ENCODE results near the gene TEKT5. TPM values are rescaled to one million over a fixed set of nuclear protein-coding genes. Genes with fewer than 3 reads are reported as not detected.

Gene TEKT5
- total RNA-seq, 2 donors from 2014 or later, result not detected

DNA sequence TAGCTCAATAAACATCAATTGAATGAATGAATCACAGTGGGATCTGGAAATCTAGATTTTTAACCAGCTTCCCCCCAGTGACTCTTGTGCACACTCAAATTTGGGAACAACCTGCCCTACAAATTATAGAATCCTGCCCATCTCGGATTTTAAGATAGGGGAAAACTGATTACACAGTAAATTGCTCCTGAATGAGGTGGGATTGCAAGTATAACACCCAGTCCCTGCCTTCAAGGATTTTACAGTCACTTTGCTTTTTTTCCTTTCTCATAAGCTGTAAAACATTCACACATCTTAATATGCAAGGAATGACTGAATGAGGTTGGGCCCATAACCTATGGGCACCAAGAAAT, 48.5 kb downstream of the TEKT5 start:
- Histone ChIP-seq H3K36me3 (replicated peaks in 1 of 2; ENCODE audit: insufficient read depth in 1 of 2, low read depth in 2 of 2) (no peaks in the 10 kb centered on the region), H3K27ac (no peak overlapping the region), H3K27me3 (no peaks in the 10 kb centered on the region), H3K4me1 (peaks cover 24% of the 10 kb centered on the region), H3K4me3 (no peak overlapping the region), H3K9me3 (no peaks in the 10 kb centered on the region)
- DNase-seq, result no peak
- no peak for ATAC-seq
- TF ChIP-seq POLR2A (IDR thresholded peaks at IDR 0.05) (no peak), CTCF (IDR thresholded peaks at IDR 0.05) (no peak)
- intact Hi-C loops (cut with DNase I), result no loop called here
- WGBS, 2 donors, result 25 to 27% methylated on average over 1 of the region's 1 CpG

- Histone ChIP-seq H3K27ac (no peak overlapping the region), H3K36me3 (replicated peaks in 1 of 2; ENCODE audit: insufficient read depth in 1 of 2, low read depth in 2 of 2) (no peaks in the 10 kb centered on the region), H3K27me3 (no peaks in the 10 kb centered on the region), H3K9me3 (no peaks in the 10 kb centered on the region), H3K4me1 (peaks cover 24% of the 10 kb centered on the region), H3K4me3 (no peak overlapping the region)
- no peak for ATAC-seq
- intact Hi-C loops (cut with DNase I), result no loop called here
- WGBS, 2 donors, result 88 to 90% methylated on average over 6 of the region's 6 CpGs
- no peak for DNase-seq
- TF ChIP-seq POLR2A (IDR thresholded peaks at IDR 0.05) (no peak), CTCF (IDR thresholded peaks at IDR 0.05) (no peak)
Measured at GRCh38 chr16:10644092-10644491, 50.6 kb downstream of the TEKT5 start.

DNA sequence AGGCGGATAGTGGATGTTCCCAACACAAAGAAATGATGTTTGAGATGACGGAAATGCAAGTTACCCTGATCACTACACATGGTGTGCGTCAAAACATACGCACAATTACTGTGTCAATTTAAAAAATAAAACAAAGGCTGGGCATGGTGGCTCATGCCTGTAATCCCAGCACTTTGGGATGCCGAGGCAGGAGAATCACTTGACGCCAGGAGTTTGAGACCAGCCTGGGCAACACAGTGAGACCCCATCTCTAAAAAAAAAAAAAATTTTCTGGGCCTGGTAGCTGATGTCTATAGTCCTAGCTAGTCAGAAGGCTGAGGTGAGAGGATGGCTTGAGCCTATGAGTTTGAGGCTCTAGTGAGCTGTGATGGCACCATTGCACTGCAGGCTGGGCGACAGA, 51.8 kb downstream of the TEKT5 start:
- no peaks in the 10 kb centered on the region for H3K36me3 ChIP-seq (replicated peaks in 1 of 2; ENCODE audit: insufficient read depth in 1 of 2, low read depth in 2 of 2)
- ATAC-seq (no peak), DNase-seq (no peak)
- H3K4me1 ChIP-seq, result peaks cover 22% of the 10 kb centered on the region
- H3K27me3 ChIP-seq, result no peaks in the 10 kb centered on the region
- H3K4me3 ChIP-seq, result no peak overlapping the region
- H3K9me3 ChIP-seq, result no peaks in the 10 kb centered on the region
- intact Hi-C loops (cut with DNase I), result no loop called here
- 90 to 91% methylated on average over 7 of the region's 7 CpGs for WGBS, 2 donors
- no peak overlapping the region for H3K27ac ChIP-seq
- TF ChIP-seq POLR2A (IDR thresholded peaks at IDR 0.05) (no peak), CTCF (IDR thresholded peaks at IDR 0.05) (no peak)

DNA sequence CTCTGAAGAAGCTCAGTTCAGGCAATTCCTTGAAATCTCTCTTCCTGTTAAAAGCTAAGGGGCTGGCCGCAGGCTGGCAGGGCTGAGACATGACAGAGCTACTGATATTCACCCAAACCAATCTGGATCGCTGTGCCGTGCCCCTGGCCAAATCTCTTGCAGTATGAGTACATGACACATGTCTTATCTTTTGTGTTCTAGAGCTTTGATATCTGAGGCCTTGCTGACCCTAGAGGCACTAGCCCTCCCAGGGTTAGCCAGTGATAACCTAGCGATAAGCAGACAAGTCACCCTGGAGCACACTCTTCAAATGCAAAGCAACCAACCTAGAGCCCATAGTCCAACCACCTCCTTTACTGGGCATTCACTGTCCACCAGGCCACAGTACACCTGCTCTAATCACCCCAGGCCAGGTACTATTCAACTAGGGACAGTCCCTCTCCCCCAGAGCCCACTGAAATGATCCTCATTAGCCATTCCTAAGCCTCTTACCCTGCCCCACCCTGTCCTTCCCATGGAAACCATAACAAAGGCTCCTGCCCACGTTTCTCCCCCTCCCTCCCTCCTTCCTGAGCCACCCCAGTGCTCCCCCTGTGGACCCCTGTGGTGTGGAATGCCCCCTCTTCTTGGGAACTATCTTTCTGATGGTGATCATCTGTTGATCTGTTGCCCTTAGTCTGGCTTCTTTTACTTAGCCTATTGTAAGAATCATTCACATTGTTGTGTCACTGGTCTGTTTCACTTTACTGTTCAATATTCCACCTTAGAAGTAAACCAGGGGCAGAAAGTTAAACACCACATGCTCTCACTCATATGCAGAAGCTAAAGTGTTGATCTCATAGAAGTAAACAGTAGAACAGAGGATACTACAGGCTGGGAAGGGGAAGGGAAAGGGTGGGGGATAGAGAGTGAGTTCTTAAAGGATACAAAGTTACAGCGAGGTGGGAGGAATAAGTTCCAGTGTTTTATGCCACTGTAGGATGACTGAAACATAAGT, 52.5 kb downstream of the TEKT5 start:
- H3K27me3 ChIP-seq, result no peaks in the 10 kb centered on the region
- ATAC-seq (no peak), DNase-seq (no peak)
- H3K4me3 ChIP-seq, result no peak overlapping the region
- intact Hi-C loops (cut with DNase I), result no loop called here
- H3K36me3 ChIP-seq (replicated peaks in 1 of 2; ENCODE audit: insufficient read depth in 1 of 2, low read depth in 2 of 2), result no peaks in the 10 kb centered on the region
- no peaks in the 10 kb centered on the region for H3K9me3 ChIP-seq
- H3K4me1 ChIP-seq, result peaks cover 17% of the 10 kb centered on the region
- H3K27ac ChIP-seq, result no peak overlapping the region
- WGBS, 2 donors, result 59 to 73% methylated on average over 6 of the region's 6 CpGs
- TF ChIP-seq POLR2A (IDR thresholded peaks at IDR 0.05) (no peak), CTCF (IDR thresholded peaks at IDR 0.05) (no peak)

GRCh38 chr16:10641555-10641952, 53.2 kb downstream of the TEKT5 start:
- Histone ChIP-seq H3K27ac (no peak overlapping the region), H3K27me3 (no peaks in the 10 kb centered on the region), H3K4me1 (peaks cover 10% of the 10 kb centered on the region), H3K9me3 (no peaks in the 10 kb centered on the region), H3K36me3 (replicated peaks in 1 of 2; ENCODE audit: insufficient read depth in 1 of 2, low read depth in 2 of 2) (no peaks in the 10 kb centered on the region), H3K4me3 (no peak overlapping the region)
- intact Hi-C loops (cut with DNase I), result no loop called here
- no peak for TF ChIP-seq POLR2A (IDR thresholded peaks at IDR 0.05)
- DNase-seq (no peak), ATAC-seq (no peak)
- WGBS, 2 donors, result 91 to 97% methylated on average over 7 of the region's 7 CpGs

Measured in body of pancreas (tissue), 4 donors.